ENCODE results near the gene CAPNS2. TPM values are rescaled to one million over a fixed set of nuclear protein-coding genes. Genes with fewer than 3 reads are reported as not detected.
A peak's percentile ranks its signal among the peaks of the same experiment; 100 is the strongest.

The CAPNS2 gene
- 0.06 TPM for polyA plus RNA-seq (2013, experiment 1 of 2)
- polyA plus RNA-seq (2013, experiment 2 of 2) = 0.05 TPM

GRCh38 chr16:55566432-55567175 lies at the start of gene CAPNS2:
Gene CAPNS2 (plus strand): TSS chr16:55566684. CDS start chr16:55566757, 73 bp downstream.
- no peak for DNase-seq
- peak within 1 kb of the TSS; percentile 79 for H2BK120ac ChIP-seq (ENCODE audit: low read depth, low read length)
- H3K4me1 ChIP-seq (ENCODE audit: control insufficient read depth, insufficient read depth, low read depth, low read length) = no peaks in the 10 kb centered on the region
- 97% methylated on average over 9 of the region's 9 CpGs for WGBS
- peaks cover 0 to 6% of the 10 kb centered on the region in 2 experiments for H3K27me3 ChIP-seq (ENCODE audit: control insufficient read depth in 1 of 2, insufficient read depth in 1 of 2, low read length in 2 of 2)
- no peak within 1 kb of the TSS for H2AFZ ChIP-seq (ENCODE audit: low read depth, low read length)
- H3K79me1 ChIP-seq (replicated peaks; ENCODE audit: low read length, poor library complexity, severe bottlenecking) = no peaks in the 10 kb centered on the region
- H2BK15ac ChIP-seq (ENCODE audit: low read depth, poor library complexity, severe bottlenecking) = no peak within 1 kb of the TSS
- no peak within 1 kb of the TSS for H4K91ac ChIP-seq (ENCODE audit: low read length)
- H3K4me2 ChIP-seq (ENCODE audit: low read length, poor library complexity, severe bottlenecking) = no peak within 1 kb of the TSS
- no peak within 1 kb of the TSS for H2AK5ac ChIP-seq (ENCODE audit: low read length, severe bottlenecking)
- H3K27ac ChIP-seq (ENCODE audit: low read length, poor library complexity, severe bottlenecking) = no peak within 1 kb of the TSS
- no peak within 1 kb of the TSS for H3K4me3 ChIP-seq (ENCODE audit: insufficient read depth in 1 of 2, low read depth in 1 of 2, low read length in 2 of 2)
- H2BK12ac ChIP-seq (ENCODE audit: low read length in 2 of 2) = peak within 1 kb of the TSS in 1 of 2 experiments; percentile 42
- peak within 1 kb of the TSS; percentile 52 to 91 for H3K18ac ChIP-seq (ENCODE audit: low read depth in 1 of 2, low read length in 2 of 2)
- no peak within 1 kb of the TSS for H3K14ac ChIP-seq (ENCODE audit: low read length in 2 of 2)
- H4K8ac ChIP-seq (ENCODE audit: low read length) = peak within 1 kb of the TSS; percentile 49
- H3K4ac ChIP-seq (ENCODE audit: low read depth in 1 of 2, low read length in 2 of 2) = peak within 1 kb of the TSS in 1 of 2 experiments; percentile 37
- H3K9me3 ChIP-seq (ENCODE audit: control insufficient read depth, low read length) = no peaks in the 10 kb centered on the region
- no peak within 1 kb of the TSS for H2BK5ac ChIP-seq (ENCODE audit: low read depth, low read length, poor library complexity, severe bottlenecking)
- H3K36me3 ChIP-seq (ENCODE audit: control insufficient read depth in 1 of 2, insufficient read depth in 2 of 2, low read depth in 1 of 2, low read length in 2 of 2) = peaks cover 0 to 16% of the 10 kb centered on the region in 2 experiments
- H3K23ac ChIP-seq (ENCODE audit: low read length in 2 of 2) = no peak within 1 kb of the TSS
- peak within 1 kb of the TSS; percentile 48 for H3K9ac ChIP-seq (ENCODE audit: low read length)

GRCh38 chr16:55521792-55522191 lies 44.7 kb upstream of the CAPNS2 start:
- H2BK120ac ChIP-seq (ENCODE audit: low read depth, low read length) = no peak overlapping the region
- no peak overlapping the region for H2BK15ac ChIP-seq (ENCODE audit: low read depth, poor library complexity, severe bottlenecking)
- H2BK5ac ChIP-seq (ENCODE audit: low read depth, low read length, poor library complexity, severe bottlenecking) = no peak overlapping the region
- H3K27ac ChIP-seq (ENCODE audit: low read length, poor library complexity, severe bottlenecking) = no peak overlapping the region
- H3K79me1 ChIP-seq (replicated peaks; ENCODE audit: low read length, poor library complexity, severe bottlenecking) = no peaks in the 10 kb centered on the region
- H3K4me2 ChIP-seq (ENCODE audit: low read length, poor library complexity, severe bottlenecking) = no peak overlapping the region
- H2AFZ ChIP-seq (ENCODE audit: low read depth, low read length) = no peak overlapping the region
- H3K4me1 ChIP-seq (ENCODE audit: control insufficient read depth, insufficient read depth, low read depth, low read length) = no peaks in the 10 kb centered on the region
- H3K9ac ChIP-seq (ENCODE audit: low read length) = no peak overlapping the region
- H2BK12ac ChIP-seq (ENCODE audit: low read length in 2 of 2) = no peak overlapping the region
- H2AK5ac ChIP-seq (ENCODE audit: low read length, severe bottlenecking) = no peak overlapping the region
- WGBS = no CpG with 5 or more reads among the region's 1 CpG
- no peak overlapping the region for H3K18ac ChIP-seq (ENCODE audit: low read depth in 1 of 2, low read length in 2 of 2)
- H3K36me3 ChIP-seq (ENCODE audit: control insufficient read depth in 1 of 2, insufficient read depth in 2 of 2, low read depth in 1 of 2, low read length in 2 of 2) = no peaks in the 10 kb centered on the region
- H3K23ac ChIP-seq (ENCODE audit: low read length in 2 of 2) = no peak overlapping the region
- DNase-seq = no peak
- no peaks in the 10 kb centered on the region for H3K27me3 ChIP-seq (ENCODE audit: control insufficient read depth in 1 of 2, insufficient read depth in 1 of 2, low read length in 2 of 2)
- H4K8ac ChIP-seq (ENCODE audit: low read length) = no peak overlapping the region
- no peak overlapping the region for H3K4me3 ChIP-seq (ENCODE audit: insufficient read depth in 1 of 2, low read depth in 1 of 2, low read length in 2 of 2)
- no peak overlapping the region for H3K14ac ChIP-seq (ENCODE audit: low read length in 2 of 2)
- no peak overlapping the region for H3K4ac ChIP-seq (ENCODE audit: low read depth in 1 of 2, low read length in 2 of 2)
- H4K91ac ChIP-seq (ENCODE audit: low read length) = no peak overlapping the region
- H3K9me3 ChIP-seq (ENCODE audit: control insufficient read depth, low read length) = peaks cover 17% of the 10 kb centered on the region

DNA sequence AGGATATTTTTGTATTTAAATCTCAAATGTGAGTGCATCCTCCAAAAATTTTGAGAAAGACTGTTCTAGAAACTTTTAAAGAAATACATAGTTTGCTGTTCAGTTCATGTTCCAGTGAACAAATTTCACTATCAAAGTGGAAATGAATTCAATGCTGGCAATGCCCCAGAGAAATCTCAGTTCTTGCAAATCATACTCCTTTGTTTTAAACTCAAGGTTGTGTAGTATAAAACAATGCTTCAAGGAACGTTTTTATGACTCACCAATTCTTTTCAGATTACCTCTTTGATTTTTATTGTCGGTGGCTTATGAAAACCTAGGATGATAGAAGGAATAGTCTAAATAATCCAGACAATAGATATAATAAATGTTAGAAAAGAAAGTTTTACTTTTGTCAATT lies 40.0 kb upstream of the CAPNS2 start:
- H3K36me3 ChIP-seq (ENCODE audit: control insufficient read depth in 1 of 2, insufficient read depth in 2 of 2, low read depth in 1 of 2, low read length in 2 of 2) = peaks cover 0 to 32% of the 10 kb centered on the region in 2 experiments
- no peak overlapping the region for H3K27ac ChIP-seq (ENCODE audit: low read length, poor library complexity, severe bottlenecking)
- no peak overlapping the region for H2BK120ac ChIP-seq (ENCODE audit: low read depth, low read length)
- H4K8ac ChIP-seq (ENCODE audit: low read length) = no peak overlapping the region
- peaks cover 9% of the 10 kb centered on the region for H3K9me3 ChIP-seq (ENCODE audit: control insufficient read depth, low read length)
- no peak overlapping the region for H4K91ac ChIP-seq (ENCODE audit: low read length)
- no peak for DNase-seq
- no peak overlapping the region for H3K14ac ChIP-seq (ENCODE audit: low read length in 2 of 2)
- H3K23ac ChIP-seq (ENCODE audit: low read length in 2 of 2) = no peak overlapping the region
- no peak overlapping the region for H2AFZ ChIP-seq (ENCODE audit: low read depth, low read length)
- H3K79me1 ChIP-seq (replicated peaks; ENCODE audit: low read length, poor library complexity, severe bottlenecking) = no peaks in the 10 kb centered on the region
- no peaks in the 10 kb centered on the region for H3K27me3 ChIP-seq (ENCODE audit: control insufficient read depth in 1 of 2, insufficient read depth in 1 of 2, low read length in 2 of 2)
- no peak overlapping the region for H2BK12ac ChIP-seq (ENCODE audit: low read length in 2 of 2)
- H3K4me2 ChIP-seq (ENCODE audit: low read length, poor library complexity, severe bottlenecking) = no peak overlapping the region
- H2AK5ac ChIP-seq (ENCODE audit: low read length, severe bottlenecking) = no peak overlapping the region
- no peaks in the 10 kb centered on the region for H3K4me1 ChIP-seq (ENCODE audit: control insufficient read depth, insufficient read depth, low read depth, low read length)
- H2BK5ac ChIP-seq (ENCODE audit: low read depth, low read length, poor library complexity, severe bottlenecking) = no peak overlapping the region
- no peak overlapping the region for H2BK15ac ChIP-seq (ENCODE audit: low read depth, poor library complexity, severe bottlenecking)
- H3K4me3 ChIP-seq (ENCODE audit: insufficient read depth in 1 of 2, low read depth in 1 of 2, low read length in 2 of 2) = no peak overlapping the region
- no peak overlapping the region for H3K18ac ChIP-seq (ENCODE audit: low read depth in 1 of 2, low read length in 2 of 2)
- H3K4ac ChIP-seq (ENCODE audit: low read depth in 1 of 2, low read length in 2 of 2) = no peak overlapping the region
- WGBS = no CpG with 5 or more reads among the region's 2 CpGs
- H3K9ac ChIP-seq (ENCODE audit: low read length) = no peak overlapping the region

- H2BK120ac ChIP-seq (ENCODE audit: low read depth, low read length) = no peak overlapping the region
- H2AK5ac ChIP-seq (ENCODE audit: low read length, severe bottlenecking) = no peak overlapping the region
- no peak overlapping the region for H3K14ac ChIP-seq (ENCODE audit: low read length in 2 of 2)
- H3K4me2 ChIP-seq (ENCODE audit: low read length, poor library complexity, severe bottlenecking) = no peak overlapping the region
- no peaks in the 10 kb centered on the region for H3K79me1 ChIP-seq (replicated peaks; ENCODE audit: low read length, poor library complexity, severe bottlenecking)
- no peaks in the 10 kb centered on the region for H3K9me3 ChIP-seq (ENCODE audit: control insufficient read depth, low read length)
- H2BK5ac ChIP-seq (ENCODE audit: low read depth, low read length, poor library complexity, severe bottlenecking) = no peak overlapping the region
- no peak overlapping the region for H3K18ac ChIP-seq (ENCODE audit: low read depth in 1 of 2, low read length in 2 of 2)
- no peak overlapping the region for H4K91ac ChIP-seq (ENCODE audit: low read length)
- no peak overlapping the region for H3K23ac ChIP-seq (ENCODE audit: low read length in 2 of 2)
- H3K27ac ChIP-seq (ENCODE audit: low read length, poor library complexity, severe bottlenecking) = no peak overlapping the region
- no peak overlapping the region for H2BK15ac ChIP-seq (ENCODE audit: low read depth, poor library complexity, severe bottlenecking)
- no peak overlapping the region for H2AFZ ChIP-seq (ENCODE audit: low read depth, low read length)
- H2BK12ac ChIP-seq (ENCODE audit: low read length in 2 of 2) = no peak overlapping the region
- no peaks in the 10 kb centered on the region for H3K27me3 ChIP-seq (ENCODE audit: control insufficient read depth in 1 of 2, insufficient read depth in 1 of 2, low read length in 2 of 2)
- H3K4me1 ChIP-seq (ENCODE audit: control insufficient read depth, insufficient read depth, low read depth, low read length) = no peaks in the 10 kb centered on the region
- H4K8ac ChIP-seq (ENCODE audit: low read length) = no peak overlapping the region
- no peak overlapping the region for H3K4me3 ChIP-seq (ENCODE audit: insufficient read depth in 1 of 2, low read depth in 1 of 2, low read length in 2 of 2)
- no peak for DNase-seq
- H3K9ac ChIP-seq (ENCODE audit: low read length) = no peak overlapping the region
- peaks cover 0 to 42% of the 10 kb centered on the region in 2 experiments for H3K36me3 ChIP-seq (ENCODE audit: control insufficient read depth in 1 of 2, insufficient read depth in 2 of 2, low read depth in 1 of 2, low read length in 2 of 2)
- H3K4ac ChIP-seq (ENCODE audit: low read depth in 1 of 2, low read length in 2 of 2) = no peak overlapping the region
Observed at GRCh38 chr16:55527885-55528284, 38.6 kb upstream of the CAPNS2 start.
